Endothelial cell of umbilical vein (primary cell): Measurements from ENCODE around the gene TRPM3.

Experiments used
- CTCF ChIP-seq, 2 donors: IDR thresholded peaks; 1 replicate in 1 of 2; 2 replicates in 1 of 2; pipeline ENCODE4 v1.5.1; 2011; ENCODE audit warnings: low read length in 2 of 2, mild to moderate bottlenecking in 2 of 2, moderate library complexity in 2 of 2, control low read depth in 1 of 2, inconsistent platforms in 1 of 2, low read depth in 1 of 2; ENCODE audit not compliant: insufficient read depth in 1 of 2; ENCODE audit errors: extremely low read depth in 1 of 2
- POLR2A ChIP-seq: IDR thresholded peaks from 2 replicates; pipeline ENCODE4 v1.6.1; 2012; ENCODE audit warnings: low read depth, mild to moderate bottlenecking, control low read depth, low read length

DNA sequence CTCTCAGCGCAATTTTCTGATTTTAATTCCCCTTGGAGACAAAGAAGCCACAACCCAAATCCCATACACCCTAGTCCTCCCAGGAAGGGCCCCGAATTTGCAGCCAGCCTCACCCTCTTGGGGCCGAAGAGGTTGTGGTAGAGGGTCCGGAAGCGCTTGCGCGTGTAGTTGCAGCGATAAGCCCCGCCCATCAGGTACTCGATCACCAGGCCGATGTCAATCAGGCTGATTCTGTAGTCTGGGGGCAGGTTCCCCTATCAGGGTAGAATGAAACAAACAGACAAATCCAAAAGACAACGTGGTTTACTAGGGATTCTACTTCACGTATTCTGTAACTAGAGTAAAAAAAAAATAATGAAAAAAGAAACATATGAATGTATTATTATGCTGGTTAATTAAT is 496.3 kb downstream of the TRPM3 start:
- no peak for TF ChIP-seq CTCF (IDR thresholded peaks at IDR 0.05; ENCODE audit: extremely low read depth in 1 of 2, insufficient read depth in 1 of 2, low read depth in 1 of 2, low read length in 2 of 2)
- TF ChIP-seq POLR2A = no peak
